Fibroblast of lung (primary cell): Measurements from ENCODE around the gene NHP2. TPM values are rescaled to one million over a fixed set of nuclear protein-coding genes. Genes with fewer than 3 reads are reported as not detected.

Source experiments
- DNase-seq, 2 donors: peaks; one replicate each; pipeline versions ENCODE4 v3.0.0 to v3.0.0-alpha.2; 2010; ENCODE audit warnings: low read depth in 2 of 2
- H2AFZ ChIP-seq: 2 replicates; pipeline ENCODE4 v1.5.1; 2012; ENCODE audit warnings: low read length, control low read depth, inconsistent platforms
- H3K27ac ChIP-seq: 2 replicates; pipeline ENCODE4 v1.5.1; 2011; ENCODE audit warnings: low read length, control low read depth; ENCODE audit not compliant: insufficient read depth
- H3K27me3 ChIP-seq: 2 replicates; pipeline ENCODE4 v1.5.1; 2011; ENCODE audit warnings: mild to moderate bottlenecking, low read length; ENCODE audit not compliant: control insufficient read depth, insufficient read depth
- H3K36me3 ChIP-seq: 2 replicates; pipeline ENCODE4 v1.5.1; 2011; ENCODE audit warnings: low read length; ENCODE audit not compliant: control insufficient read depth, insufficient read depth
- H3K4me1 ChIP-seq: 2 replicates; pipeline ENCODE4 v1.5.1; 2011; ENCODE audit warnings: low read length; ENCODE audit not compliant: control insufficient read depth, insufficient read depth; ENCODE audit errors: extremely low read depth
- H3K4me2 ChIP-seq: 2 replicates; pipeline ENCODE4 v1.5.1; 2011; ENCODE audit warnings: low read length, control low read depth; ENCODE audit not compliant: insufficient read depth; ENCODE audit errors: extremely low read depth
- H3K4me3 ChIP-seq, 4 experiments: fragments of 200-600 bp in 1 of 4; sonication (generic) in 1 of 4; replicated peaks in 1 of 4; 2 replicates each; pipeline ENCODE4 v1.5.1; 2011 to 2016; ENCODE audit warnings: low read length in 4 of 4, low read depth in 3 of 4, mild to moderate bottlenecking in 3 of 4, control low read depth in 2 of 4, inconsistent platforms in 1 of 4, mixed read lengths in 1 of 4; ENCODE audit not compliant: insufficient read depth in 1 of 4; ENCODE audit errors: control extremely low read depth in 1 of 4
- H3K79me2 ChIP-seq: 2 replicates; pipeline ENCODE4 v1.5.1; 2012; ENCODE audit warnings: mild to moderate bottlenecking, low read length, inconsistent platforms; ENCODE audit not compliant: control insufficient read depth, insufficient read depth
- H3K9ac ChIP-seq: 2 replicates; pipeline ENCODE4 v1.5.1; 2011; ENCODE audit warnings: mild to moderate bottlenecking, low read length, control low read depth; ENCODE audit not compliant: insufficient read depth
- H3K9me3 ChIP-seq: 2 replicates; pipeline ENCODE4 v1.5.1; 2012; ENCODE audit warnings: low read depth, low read length; ENCODE audit not compliant: control insufficient read depth, insufficient read depth
- H4K20me1 ChIP-seq: 2 replicates; pipeline ENCODE4 v1.5.1; 2011; ENCODE audit warnings: low read length; ENCODE audit not compliant: control insufficient read depth, insufficient read depth; ENCODE audit errors: extremely low read depth
- EZH2 ChIP-seq: IDR thresholded peaks from 2 replicates; pipeline ENCODE4 v1.5.1; 2012; ENCODE audit warnings: low read length, control low read depth, mild to moderate bottlenecking; ENCODE audit errors: missing control alignments
- polyA plus RNA-seq, 2 donors: library from polyadenylated mRNA; depleted of rRNA in 1 of 2; stranded (reverse) in 1 of 2; unstranded in 1 of 2; fragments of >200 nt; gene quantifications; 2 replicates each; pipeline ENCODE4 v1.2.1, GENCODE V29; 2011 to 2012; ENCODE audit warnings: missing spikeins in 1 of 2
- total RNA-seq: library from RNA; depleted of rRNA; stranded (reverse); fragments of >200 nt; gene quantifications from 2 replicates; pipeline ENCODE4 v1.2.1, GENCODE V29; 2014
- TF ChIP-seq, protein P1 (sequence below), 2 donors: IDR thresholded peaks in 1 of 2; conservative IDR thresholded peaks in 1 of 2; 1 replicate in 1 of 2; 2 replicates in 1 of 2; pipeline ENCODE4 v1.5.1; 2011 to 2012; ENCODE audit warnings: low read length in 2 of 2, control low read depth in 1 of 2, inconsistent platforms in 1 of 2, low read depth in 1 of 2, mild to moderate bottlenecking in 1 of 2

NHP2 gene
- total and polyA plus RNA-seq, 2 donors (not counting 1 experiment from before 2014, with no cell fraction given) = 78.3 to 85.7 TPM

DNA sequence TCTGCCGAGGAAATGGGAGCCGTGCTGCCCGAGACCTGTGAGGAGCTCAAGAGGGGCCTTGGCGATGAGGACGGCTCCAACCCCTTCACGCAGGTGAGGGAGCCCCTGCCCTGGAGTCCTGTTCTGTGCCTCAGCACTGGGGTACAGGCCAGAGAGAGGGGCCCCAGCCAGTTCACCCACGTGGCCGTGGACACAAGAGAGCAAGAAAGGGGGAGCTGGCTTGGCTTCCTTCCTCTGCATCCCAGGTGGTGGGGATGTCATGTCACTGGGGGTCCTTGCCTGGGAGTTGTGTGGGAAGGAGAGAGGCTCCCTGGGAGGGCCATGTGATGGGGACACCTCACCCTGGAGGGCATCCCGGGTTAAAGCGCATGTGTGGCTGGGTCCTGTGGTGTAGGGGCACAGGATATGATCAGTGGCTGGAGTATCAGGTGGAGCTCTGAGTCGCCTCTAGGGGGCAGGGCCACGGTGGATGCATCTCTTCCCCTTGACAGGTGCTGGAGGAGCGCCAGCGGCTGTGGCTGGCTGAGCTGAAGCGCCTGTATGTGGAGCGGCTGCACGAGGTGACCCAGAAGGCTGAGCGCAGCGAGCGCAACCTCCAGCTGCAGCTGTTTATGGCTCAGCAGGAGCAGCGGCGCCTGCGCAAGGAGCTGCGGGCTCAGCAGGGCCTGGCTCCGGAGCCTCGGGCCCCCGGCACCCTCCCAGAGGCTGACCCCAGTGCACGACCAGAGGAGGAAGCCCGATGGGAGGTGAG is 32.9 kb downstream of the NHP2 start:
- Histone ChIP-seq H3K9me3 (no peaks in the 10 kb centered on the region), H3K27me3 (peaks cover 21% of the 10 kb centered on the region), H2AFZ (peak overlapping the region; percentile 36), H3K79me2 (no peaks in the 10 kb centered on the region), H3K9ac (no peak overlapping the region), H3K27ac (no peak overlapping the region), H3K4me2 (peak overlapping the region; percentile 3), H3K36me3 (no peaks in the 10 kb centered on the region), H4K20me1 (no peaks in the 10 kb centered on the region), H3K4me3 (peak overlapping the region in 1 of 4 experiments; percentile 49), H3K4me1 (no peaks in the 10 kb centered on the region)
- no peak for TF ChIP-seq EZH2
- TF ChIP-seq, protein P1, sequence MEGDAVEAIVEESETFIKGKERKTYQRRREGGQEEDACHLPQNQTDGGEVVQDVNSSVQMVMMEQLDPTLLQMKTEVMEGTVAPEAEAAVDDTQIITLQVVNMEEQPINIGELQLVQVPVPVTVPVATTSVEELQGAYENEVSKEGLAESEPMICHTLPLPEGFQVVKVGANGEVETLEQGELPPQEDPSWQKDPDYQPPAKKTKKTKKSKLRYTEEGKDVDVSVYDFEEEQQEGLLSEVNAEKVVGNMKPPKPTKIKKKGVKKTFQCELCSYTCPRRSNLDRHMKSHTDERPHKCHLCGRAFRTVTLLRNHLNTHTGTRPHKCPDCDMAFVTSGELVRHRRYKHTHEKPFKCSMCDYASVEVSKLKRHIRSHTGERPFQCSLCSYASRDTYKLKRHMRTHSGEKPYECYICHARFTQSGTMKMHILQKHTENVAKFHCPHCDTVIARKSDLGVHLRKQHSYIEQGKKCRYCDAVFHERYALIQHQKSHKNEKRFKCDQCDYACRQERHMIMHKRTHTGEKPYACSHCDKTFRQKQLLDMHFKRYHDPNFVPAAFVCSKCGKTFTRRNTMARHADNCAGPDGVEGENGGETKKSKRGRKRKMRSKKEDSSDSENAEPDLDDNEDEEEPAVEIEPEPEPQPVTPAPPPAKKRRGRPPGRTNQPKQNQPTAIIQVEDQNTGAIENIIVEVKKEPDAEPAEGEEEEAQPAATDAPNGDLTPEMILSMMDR (conservative IDR thresholded peaks at IDR 0.05 in 1 of 2, IDR thresholded peaks at IDR 0.05 in 1 of 2; ENCODE audit: low read depth in 1 of 2, low read length in 2 of 2) = peak; percentile 15 to 52
- DNase-seq = peak; percentile 46 to 80

DNA sequence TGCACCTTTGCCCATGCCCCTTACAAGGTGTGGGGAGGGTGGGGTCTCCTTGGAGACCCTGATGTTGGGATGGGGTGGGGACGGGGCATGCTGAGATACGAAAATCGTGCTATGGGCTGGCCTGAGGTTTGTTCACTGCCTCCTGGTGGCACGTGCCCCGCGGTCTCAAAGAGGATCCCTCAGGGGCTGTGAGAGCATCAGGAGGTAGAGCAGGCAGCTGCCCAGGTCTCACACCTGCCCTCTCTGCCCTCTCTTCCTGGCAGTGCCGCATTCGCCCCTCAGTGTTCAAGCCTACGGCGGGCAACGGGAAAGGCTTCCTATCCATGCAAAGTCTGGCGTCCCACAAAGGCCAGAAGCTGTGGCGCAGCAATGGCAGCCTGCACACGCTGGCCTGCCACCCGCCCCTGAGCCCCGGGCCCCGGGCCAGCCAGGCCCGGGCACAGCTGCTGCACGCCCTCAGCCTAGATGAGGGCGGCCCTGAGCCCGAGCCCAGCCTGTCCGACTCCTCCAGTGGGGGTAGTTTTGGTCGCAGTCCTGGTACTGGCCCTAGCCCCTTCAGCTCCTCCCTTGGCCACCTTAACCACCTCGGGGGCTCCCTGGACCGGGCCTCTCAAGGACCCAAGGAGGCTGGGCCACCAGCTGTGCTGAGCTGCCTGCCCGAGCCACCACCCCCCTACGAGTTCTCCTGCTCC is 33.6 kb downstream of the NHP2 start:
- Histone ChIP-seq H3K27me3 (peaks cover 28% of the 10 kb centered on the region), H3K4me3 (no peak overlapping the region), H2AFZ (no peak overlapping the region), H3K9ac (no peak overlapping the region), H3K4me1 (no peaks in the 10 kb centered on the region), H4K20me1 (no peaks in the 10 kb centered on the region), H3K79me2 (no peaks in the 10 kb centered on the region), H3K36me3 (no peaks in the 10 kb centered on the region), H3K4me2 (no peak overlapping the region), H3K27ac (no peak overlapping the region), H3K9me3 (no peaks in the 10 kb centered on the region)
- TF ChIP-seq EZH2 = no peak
- TF ChIP-seq, protein P1 (conservative IDR thresholded peaks at IDR 0.05 in 1 of 2, IDR thresholded peaks at IDR 0.05 in 1 of 2; ENCODE audit: low read depth in 1 of 2, low read length in 2 of 2) = no peak
- DNase-seq = no peak

DNA sequence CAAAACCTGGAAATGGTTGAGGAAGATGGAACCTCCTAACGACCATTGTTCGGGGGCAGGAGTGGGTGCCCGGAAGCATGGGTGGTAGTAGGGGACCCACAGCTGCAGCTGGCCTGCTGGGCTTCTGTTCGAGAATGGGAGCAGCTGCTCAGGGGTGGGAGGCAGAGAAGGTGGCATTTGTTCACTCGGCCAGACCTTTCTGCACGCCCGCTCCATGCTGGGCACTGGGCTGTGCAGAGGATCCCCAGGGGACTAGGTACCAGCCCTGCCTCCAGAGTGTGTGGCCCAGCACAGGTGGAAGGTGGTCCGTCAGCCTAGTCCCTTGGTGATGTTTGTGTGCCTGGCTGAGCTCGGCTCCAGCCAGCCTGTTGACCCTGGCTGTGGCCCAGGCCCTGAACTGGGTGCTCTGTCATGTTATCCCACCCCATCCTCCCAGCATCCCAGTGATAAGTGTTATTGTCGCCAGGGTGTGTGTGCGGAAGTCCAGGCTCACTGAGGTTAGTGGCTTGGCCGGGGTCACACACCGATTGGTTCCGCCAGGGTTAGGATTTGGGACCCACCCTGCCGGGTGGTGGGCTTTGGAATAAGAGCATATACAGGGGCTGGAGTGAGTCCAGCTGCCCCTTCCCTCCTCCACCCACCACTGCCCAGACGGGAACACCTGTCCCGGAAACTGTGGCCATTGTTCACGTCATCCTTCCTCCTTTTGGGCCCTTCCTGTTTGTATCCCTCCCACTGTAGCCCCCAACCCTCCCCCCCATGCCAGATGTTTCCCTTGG is 35.6 kb downstream of the NHP2 start:
- Histone ChIP-seq H3K4me1 (no peaks in the 10 kb centered on the region), H3K27ac (no peak overlapping the region), H3K9me3 (no peaks in the 10 kb centered on the region), H2AFZ (no peak overlapping the region), H3K4me2 (no peak overlapping the region), H3K79me2 (no peaks in the 10 kb centered on the region), H3K27me3 (peaks cover 42% of the 10 kb centered on the region), H3K36me3 (no peaks in the 10 kb centered on the region), H3K4me3 (no peak overlapping the region), H4K20me1 (no peaks in the 10 kb centered on the region), H3K9ac (no peak overlapping the region)
- DNase-seq = no peak
- TF ChIP-seq, protein P1 (conservative IDR thresholded peaks at IDR 0.05 in 1 of 2, IDR thresholded peaks at IDR 0.05 in 1 of 2; ENCODE audit: low read depth in 1 of 2, low read length in 2 of 2) = no peak
- TF ChIP-seq EZH2 = no peak
